GM18498 (cell line): ENCODE data around the gene C14orf119.

ENCODE experiments used
- ATAC-seq: cut with Tn5 transposase; IDR thresholded peaks from one replicate; pipeline ENCODE4 v1.9.1; 2021; ENCODE audit warnings: mild to moderate bottlenecking, moderate library complexity; ENCODE audit not compliant: unreplicated experiment

The C14orf119 gene

GRCh38 chr14:23124337-23124954 is 29.1 kb downstream of the C14orf119 start:
- ATAC-seq: no peak

GRCh38 chr14:23125011-23125410 is 29.7 kb downstream of the C14orf119 start:
- ATAC-seq: no peak

GRCh38 chr14:23125933-23126524 is 30.7 kb downstream of the C14orf119 start:
- ATAC-seq: no peak

DNA sequence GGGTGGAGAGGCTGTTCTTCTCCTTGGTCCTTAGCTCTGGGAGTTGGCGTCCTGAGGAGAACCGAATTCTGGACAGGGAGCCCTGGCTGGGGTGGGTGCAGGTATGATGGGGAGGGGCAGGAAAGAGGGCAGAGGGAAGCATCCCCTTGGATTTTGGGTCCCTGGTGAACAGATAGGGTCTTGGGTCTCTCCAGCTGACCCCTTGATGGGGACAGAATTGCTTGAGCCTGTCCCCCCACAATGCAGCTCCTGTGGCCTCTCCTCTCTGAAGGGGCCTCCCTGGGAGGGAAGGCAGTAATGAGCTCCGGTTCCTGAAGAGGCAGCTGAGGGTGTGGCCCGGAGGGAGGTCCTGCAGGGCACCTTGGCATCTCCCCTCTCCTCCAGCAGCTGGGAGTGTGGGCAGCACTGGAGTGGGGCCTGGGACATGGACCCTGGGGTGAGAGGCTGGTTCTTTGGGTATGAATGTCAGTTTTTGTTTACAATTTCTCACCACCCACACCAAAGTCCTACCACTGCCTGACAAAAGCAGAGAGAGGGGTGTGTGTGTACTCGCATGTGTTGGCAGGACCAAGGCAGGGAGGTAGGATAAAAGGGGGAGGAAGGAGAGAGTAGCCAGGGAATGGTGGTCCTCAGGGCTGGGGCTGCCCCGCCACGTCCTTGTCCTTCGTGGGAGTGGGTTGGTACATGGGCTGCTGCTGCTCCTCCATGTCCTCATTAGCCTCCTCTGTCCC is 31.4 kb downstream of the C14orf119 start:
- ATAC-seq: no peak

- ATAC-seq: no peak
Measured at GRCh38 chr14:23127861-23128260, 32.6 kb downstream of the C14orf119 start.

DNA sequence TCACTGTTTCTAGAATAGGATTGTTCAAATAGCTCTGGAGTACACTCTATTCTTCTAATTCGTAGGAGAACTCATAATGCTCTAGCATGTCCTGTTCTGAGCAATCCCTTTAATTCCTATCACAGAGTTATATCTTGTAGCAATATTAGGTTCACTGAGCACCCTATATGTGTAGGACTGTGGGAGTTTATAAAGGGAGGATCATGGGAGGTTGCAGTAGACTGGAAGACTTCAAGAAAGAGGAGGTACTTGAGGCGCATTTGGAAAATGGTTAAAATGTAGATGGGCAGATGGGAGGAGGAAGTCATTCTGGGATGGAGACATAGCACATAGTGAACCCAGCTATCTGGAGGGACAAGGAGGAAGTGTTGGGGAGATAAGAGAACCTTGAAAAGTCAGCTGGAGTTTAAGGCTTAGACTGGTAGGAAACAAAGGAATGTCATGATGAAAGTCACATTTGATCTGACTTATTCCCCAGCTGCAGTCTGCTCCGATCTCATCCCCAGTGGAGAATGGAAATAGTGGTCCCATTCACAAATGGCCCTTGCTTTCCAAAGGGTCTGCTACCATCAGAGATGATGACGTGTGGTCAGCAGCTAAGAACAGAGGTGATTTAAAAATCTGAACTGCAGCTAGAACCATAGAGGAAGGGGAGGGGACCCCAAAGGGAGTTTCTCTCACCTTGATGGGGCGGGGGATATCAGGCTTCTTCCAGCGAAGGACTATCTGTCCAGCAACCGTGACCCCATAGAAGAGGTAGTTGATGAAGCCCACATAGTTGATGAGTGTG is 33.9 kb downstream of the C14orf119 start:
- no peak for ATAC-seq

- ATAC-seq: no peak
Measured at GRCh38 chr14:23129759-23130316, 34.5 kb downstream of the C14orf119 start.

DNA sequence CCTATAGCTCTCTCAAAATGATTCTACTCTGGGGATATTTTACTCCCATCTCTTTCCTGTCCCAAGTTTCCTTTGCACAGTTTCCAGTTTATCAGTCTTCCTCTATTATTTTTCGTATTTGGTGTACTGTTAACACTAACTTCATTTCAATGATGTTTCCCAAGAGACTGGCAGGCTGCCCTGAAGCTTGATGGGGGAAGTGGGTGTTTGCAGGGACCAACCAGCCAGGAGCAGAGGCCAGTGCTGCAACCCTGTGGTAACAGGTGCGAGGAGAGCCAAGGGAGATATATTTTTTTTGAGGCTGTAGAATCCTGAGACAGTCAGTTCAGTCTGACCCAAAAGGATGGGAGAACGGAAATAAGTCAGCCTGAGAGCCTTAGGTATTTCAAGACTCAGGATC is 35.6 kb downstream of the C14orf119 start:
- ATAC-seq: no peak

DNA sequence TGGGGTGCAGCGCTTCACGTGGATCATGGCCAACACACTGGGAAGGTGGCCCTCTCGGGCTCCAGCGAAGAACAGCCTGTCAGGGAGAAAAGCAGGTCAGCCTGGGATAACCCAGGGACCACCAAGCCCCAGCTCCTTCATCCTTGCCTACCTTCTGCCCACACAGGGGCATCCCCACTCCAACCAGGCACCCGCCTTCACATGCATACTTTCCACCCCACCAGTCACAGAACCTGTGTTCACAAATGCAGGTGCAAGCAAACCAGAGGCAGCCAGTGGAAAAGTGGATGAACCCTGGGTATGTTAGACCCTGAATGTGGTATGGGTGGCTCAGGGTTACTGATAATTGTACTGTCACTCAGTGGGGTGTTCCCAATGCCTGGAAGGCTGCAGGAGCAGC is 36.2 kb downstream of the C14orf119 start:
- ATAC-seq: no peak

GRCh38 chr14:23132970-23133369 is 37.7 kb downstream of the C14orf119 start:
- no peak for ATAC-seq

DNA sequence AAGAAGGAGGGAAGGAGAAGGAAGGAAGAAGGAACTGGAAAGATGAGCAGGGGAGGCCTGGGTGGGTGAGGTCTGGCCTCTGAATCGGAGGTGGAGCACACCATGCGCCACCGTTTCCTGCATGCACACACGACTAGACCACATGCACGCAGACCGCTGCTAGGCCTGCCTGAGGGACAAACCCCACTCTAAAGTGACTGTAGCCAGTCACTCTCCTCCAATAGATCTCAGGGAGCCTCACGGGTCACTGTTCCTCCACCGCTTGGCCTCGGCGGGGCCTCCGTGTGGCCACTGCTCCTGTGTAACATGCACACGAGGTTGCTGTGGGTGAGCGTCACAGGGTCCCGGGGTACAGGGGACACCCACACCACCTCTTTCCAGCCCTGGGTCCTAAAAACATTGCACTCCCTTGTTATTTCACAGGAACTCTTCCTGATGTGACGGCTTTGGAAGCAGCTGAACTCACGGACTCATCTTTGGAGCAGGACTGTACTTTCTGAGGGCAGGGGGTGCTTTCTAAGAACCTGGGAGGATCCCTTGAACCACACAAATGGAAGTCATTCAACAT is 41.3 kb downstream of the C14orf119 start:
- ATAC-seq: no peak

DNA sequence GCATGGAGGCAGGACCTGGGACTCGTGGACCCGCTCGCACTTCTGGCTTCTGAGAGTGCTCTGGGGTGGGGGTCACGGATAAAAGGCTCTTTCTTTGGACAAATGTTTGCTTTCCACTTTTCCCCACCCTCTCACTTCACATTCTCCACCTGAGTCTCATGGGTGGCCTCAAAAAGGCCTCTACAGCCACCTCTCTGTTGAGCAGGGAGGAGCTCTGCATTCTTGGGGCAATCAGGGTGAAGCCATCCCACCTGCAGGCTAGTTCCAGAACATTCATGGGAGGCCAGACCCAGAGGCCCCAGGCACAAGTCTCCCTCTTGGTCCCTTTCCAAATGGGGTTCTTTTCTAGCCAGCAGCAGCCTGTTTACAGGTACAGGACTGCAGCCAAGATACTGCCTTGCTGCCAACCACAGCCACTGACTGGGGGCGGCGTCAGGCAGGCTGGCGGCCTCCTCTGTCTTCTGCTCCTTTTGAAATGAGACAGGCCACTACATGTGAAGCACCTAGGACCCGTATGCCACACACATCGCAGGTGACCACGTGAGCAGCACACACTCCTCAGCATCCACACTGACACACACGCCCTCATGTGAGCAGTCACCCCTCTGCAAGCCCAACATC is 42.0 kb downstream of the C14orf119 start:
- no peak for ATAC-seq

DNA sequence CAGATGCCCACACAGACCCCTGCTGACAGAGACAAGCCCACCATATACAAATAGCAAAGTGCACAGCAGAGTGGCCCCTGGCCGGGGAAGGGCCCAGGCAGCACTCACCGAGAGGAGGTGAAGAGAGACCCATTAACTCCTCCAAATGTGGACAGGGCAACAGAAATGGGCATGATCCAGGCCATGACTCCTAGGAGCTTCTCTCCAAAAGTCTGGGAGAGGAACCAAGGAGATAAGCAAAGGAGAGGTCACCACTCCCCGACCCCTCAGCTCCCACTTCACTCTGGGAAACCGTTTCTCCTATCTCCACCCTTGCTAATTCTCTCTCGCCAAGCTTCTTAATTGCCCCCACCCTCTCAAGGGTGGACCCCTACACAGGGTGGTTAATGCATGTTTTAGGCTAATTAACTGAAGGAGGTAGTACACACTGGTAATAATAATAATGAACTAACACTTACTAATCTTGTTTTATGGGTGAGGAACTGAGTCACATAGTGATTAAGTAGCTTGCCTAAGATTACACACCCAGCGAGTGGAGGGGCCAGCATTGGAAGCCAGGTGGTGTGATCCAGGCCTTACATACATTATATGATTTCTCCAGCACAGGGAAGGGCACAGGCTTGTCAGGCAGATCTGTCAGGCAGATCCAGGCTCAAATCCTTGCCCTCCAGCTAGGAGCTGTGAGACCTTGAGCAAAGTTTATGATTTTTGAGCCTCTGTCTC is 42.7 kb downstream of the C14orf119 start:
- ATAC-seq: no peak

DNA sequence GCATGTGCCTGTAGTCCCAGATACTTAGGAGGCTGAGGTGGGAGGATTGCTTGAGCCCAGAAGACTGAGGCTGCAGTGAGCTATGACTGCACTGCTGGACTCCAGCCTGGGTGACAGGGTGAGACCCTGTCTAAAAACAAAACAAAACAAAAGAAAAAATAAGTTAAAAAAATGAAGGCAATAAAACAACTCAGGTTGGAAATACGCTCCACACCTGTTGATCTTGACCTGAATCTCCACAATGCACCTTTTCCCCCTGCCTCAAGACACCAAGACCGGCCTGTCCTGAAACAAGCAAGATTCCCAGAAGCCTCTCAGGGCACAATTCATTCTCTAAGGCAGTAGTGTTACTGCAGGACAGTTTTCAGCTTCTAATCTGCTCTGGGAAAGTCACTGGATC is 44.6 kb downstream of the C14orf119 start:
- ATAC-seq: no peak

GRCh38 chr14:23140371-23140770 is 45.1 kb downstream of the C14orf119 start:
- no peak for ATAC-seq

- no peak for ATAC-seq
Measured at GRCh38 chr14:23141706-23142444, 46.6 kb downstream of the C14orf119 start.

DNA sequence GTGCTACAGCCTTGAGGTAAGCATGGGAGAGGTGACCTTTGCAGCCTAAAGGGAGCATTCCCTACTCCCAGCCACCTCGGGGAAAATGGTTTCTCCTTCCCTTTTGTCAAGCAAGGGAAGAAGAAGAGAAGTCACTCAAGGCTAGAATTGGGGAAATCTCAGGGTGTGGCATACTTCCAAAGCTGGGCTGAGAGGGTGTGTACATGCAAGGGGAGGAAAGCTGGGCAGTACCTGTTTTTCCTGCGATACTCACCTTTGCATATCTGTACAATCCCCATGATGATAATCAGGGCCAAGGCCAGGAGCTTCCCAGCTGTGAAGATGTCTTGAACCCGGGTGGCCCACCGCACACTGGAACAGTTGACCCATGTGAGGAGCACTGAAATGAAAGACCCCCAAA is 47.5 kb downstream of the C14orf119 start:
- ATAC-seq: no peak

DNA sequence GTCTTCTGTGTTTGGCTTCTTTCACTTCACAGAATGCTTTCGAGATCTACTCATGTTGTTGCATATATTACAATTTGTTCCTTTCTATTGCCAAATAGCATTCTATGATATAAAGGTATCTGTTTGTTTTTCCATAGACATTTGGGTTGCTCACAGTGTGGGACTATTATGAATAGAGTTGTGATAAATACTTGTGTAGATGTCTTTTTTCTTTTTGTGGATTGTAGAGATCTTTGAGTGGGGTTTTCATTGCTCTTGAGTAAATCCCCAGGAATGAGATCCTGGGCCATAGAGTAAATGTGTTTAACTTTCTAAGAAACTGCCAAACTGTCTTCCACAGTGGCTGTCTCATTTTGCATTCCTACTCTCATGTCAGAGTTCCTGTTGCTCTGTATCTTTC is 48.6 kb downstream of the C14orf119 start:
- no peak for ATAC-seq

DNA sequence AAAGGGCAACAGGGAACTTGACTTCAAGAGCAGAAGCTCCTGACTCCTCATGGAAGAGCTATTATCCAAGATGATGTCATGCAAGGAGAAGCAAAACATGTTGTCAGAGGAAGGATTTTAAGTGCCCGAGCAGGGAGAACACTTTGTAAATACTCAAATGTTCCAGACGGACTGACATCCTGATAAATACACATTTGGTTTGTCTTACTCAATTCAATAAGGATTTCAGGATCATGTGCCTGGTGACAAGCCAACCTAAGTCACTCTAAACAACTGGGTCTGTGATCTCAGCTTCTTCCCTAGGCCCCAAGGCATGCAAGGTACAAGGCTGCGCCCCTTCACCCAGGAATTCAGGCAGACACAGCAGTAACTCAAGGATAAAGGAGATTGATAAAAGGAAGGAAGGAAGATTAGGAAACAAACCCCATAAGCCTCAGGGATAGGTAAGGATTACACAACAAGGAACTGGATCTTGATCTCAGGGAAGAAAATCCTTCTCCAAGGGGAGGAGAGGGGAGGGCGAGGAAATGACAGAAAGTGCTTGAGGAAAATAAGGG is 50.6 kb downstream of the C14orf119 start:
- ATAC-seq: no peak
